DOHH2 (cell line): ENCODE measurements around the gene MATK.
"Not testable (repeated sequence)": the region's sequence is repeated elsewhere in the genome, so short reads cannot be mapped to it uniquely, and the experiment has no call there.

Source experiments
- EZH2phosphoT487 ChIP-seq: fragments of 200-600 bp; sonication (generic); IDR thresholded peaks from 2 replicates; pipeline ENCODE4 v1.6.1; 2017; ENCODE audit warnings: borderline replicate concordance, mild to moderate bottlenecking, antibody characterized with exemption, low read length, moderate library complexity, mixed read lengths
- TF ChIP-seq, protein P1 (sequence below): fragments of 200-600 bp; sonication (generic); IDR thresholded peaks from one replicate; pipeline ENCODE4 v1.5.1; 2014; ENCODE audit warnings: antibody characterized with exemption, mild to moderate bottlenecking, low read depth, low read length; ENCODE audit not compliant: poor library complexity, severe bottlenecking

DNA sequence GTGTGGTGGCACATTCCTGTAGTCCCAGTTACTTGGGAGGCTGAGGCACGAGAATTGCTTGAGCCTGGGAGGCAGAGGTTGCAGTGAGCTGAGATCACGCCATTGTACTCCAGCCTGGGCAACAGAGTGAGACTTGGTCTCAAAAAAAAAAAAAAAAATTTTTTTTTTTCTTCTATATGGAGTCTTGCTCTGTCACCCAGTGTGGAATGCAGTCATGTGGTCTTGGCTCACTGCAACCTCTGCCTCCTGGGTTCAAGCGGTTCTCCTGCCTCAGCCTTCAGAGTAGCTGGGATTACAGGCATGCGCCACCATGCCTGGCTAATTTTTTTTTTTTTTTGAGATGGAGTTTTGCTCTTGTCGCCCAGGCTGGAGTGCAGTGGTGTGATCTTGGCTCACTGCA is 20.4 kb downstream of the MATK start:
- TF ChIP-seq, protein P1, sequence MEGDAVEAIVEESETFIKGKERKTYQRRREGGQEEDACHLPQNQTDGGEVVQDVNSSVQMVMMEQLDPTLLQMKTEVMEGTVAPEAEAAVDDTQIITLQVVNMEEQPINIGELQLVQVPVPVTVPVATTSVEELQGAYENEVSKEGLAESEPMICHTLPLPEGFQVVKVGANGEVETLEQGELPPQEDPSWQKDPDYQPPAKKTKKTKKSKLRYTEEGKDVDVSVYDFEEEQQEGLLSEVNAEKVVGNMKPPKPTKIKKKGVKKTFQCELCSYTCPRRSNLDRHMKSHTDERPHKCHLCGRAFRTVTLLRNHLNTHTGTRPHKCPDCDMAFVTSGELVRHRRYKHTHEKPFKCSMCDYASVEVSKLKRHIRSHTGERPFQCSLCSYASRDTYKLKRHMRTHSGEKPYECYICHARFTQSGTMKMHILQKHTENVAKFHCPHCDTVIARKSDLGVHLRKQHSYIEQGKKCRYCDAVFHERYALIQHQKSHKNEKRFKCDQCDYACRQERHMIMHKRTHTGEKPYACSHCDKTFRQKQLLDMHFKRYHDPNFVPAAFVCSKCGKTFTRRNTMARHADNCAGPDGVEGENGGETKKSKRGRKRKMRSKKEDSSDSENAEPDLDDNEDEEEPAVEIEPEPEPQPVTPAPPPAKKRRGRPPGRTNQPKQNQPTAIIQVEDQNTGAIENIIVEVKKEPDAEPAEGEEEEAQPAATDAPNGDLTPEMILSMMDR, result not testable (repeated sequence)
- not testable (repeated sequence) for TF ChIP-seq EZH2phosphoT487
